Ovary (tissue), 9 donors: ENCODE data around the gene RYR2. TPM values are rescaled to one million over a fixed set of nuclear protein-coding genes. Genes with fewer than 3 reads are reported as not detected.

Experiments used
- DNase-seq, 5 donors: peaks; one replicate each; pipeline ENCODE4 v3.0.0-alpha.2; 2019 to 2020
- H3K27ac ChIP-seq, 2 donors: fragments of 200-600 bp; one replicate each; pipeline versions ENCODE4 v1.5.1 to v1.8.0; 2019 to 2022
- H3K27me3 ChIP-seq: fragments of 200-600 bp; one replicate; pipeline ENCODE4 v1.8.0; 2022
- H3K36me3 ChIP-seq: fragments of 200-600 bp; sonication (generic); one replicate; pipeline ENCODE4 v1.5.1; 2019
- H3K4me1 ChIP-seq: one replicate; pipeline ENCODE4 v1.8.1; 2013; ENCODE audit warnings: mild to moderate bottlenecking, moderate library complexity; ENCODE audit not compliant: insufficient read depth
- H3K4me3 ChIP-seq: fragments of 200-600 bp; sonication (generic); one replicate; pipeline ENCODE4 v1.5.1; 2017
- H3K9me3 ChIP-seq, 2 donors: fragments of 200-600 bp in 1 of 2; sonication (generic) in 1 of 2; one replicate each; pipeline versions ENCODE4 v1.5.1 to v1.8.1; 2013 to 2019; ENCODE audit warnings: mild to moderate bottlenecking in 1 of 2, moderate library complexity in 1 of 2
- EP300 ChIP-seq: sonication (generic); formaldehyde crosslinking; IDR thresholded peaks from one replicate; pipeline ENCODE4 v1.6.1; 2017; ENCODE audit warnings: antibody characterized with exemption
- POLR2A ChIP-seq: fragments of 450-650 bp; IDR thresholded peaks from one replicate; pipeline ENCODE4 v1.6.1; 2017; ENCODE audit warnings: antibody characterized with exemption, mild to moderate bottlenecking, moderate library complexity
- WGBS, 3 donors: extraction: QIAGEN DNeasy Blood & Tissue Kit in 1 of 3; methylation state at CpG; one replicate each; pipeline versions ENCODE4 v1.1.5 to v1.1.7; 2013 to 2017; 5-methylcytosine and 5-hydroxymethylcytosine counted together
- intact Hi-C, 4 donors: fragments of 100-400 bp; cut with DNase I; formaldehyde crosslinking; loops; one replicate each; pipeline versions ENCODE4 v1.11.0 to v1.15.1; 2022 to 2023
- polyA plus RNA-seq, 2 donors: library from polyadenylated mRNA; stranded (reverse); fragments of 200-250 nt in 1 of 2; fragments of 350-450 nt in 1 of 2; fragmentation: Illumina TruSeq in 1 of 2; extraction: RNeasy Lipid Tissue Mini Kit (QIAGEN cat#74804) in 1 of 2; gene quantifications; one replicate each; pipeline ENCODE4 v1.2.3, GENCODE V29; 2013 to 2014
- total RNA-seq, 7 donors: library from RNA; depleted of rRNA in 2 of 7; stranded (reverse); fragments of >200 nt in 2 of 7; fragmentation: NEBNext Ultra II Directional in 3 of 7; extraction: Animal tissue kit (Norgen Biotek cat#: 25700) in 3 of 7; gene quantifications; one replicate each; pipeline versions ENCODE4 v1.1.0 to v1.2.4, GENCODE V29; 2016 to 2023
- TF ChIP-seq, protein P1 (sequence below), 3 donors: fragments of 450-650 bp in 2 of 3; fragments of 200-600 bp in 1 of 3; IDR thresholded peaks; one replicate each; pipeline versions ENCODE4 v1.5.1 to v1.8.0; 2016 to 2022; ENCODE audit warnings: antibody characterized with exemption in 3 of 3, mild to moderate bottlenecking in 1 of 3
- donor health status: DM: no; HTN: no; CAD: no; lungs with moderate emphysema.
- donor health status: DM: no; HTN: no; CAD: no.
- donor health status: Bipolar disorder and iron deficiency.
- donor health status: DM: yes; HTN: yes; CAD: no.
- donor health status: DM: no; HTN: no; CAD: no.
- donor health status: DM: yes; HTN: yes; CAD: no.

Gene RYR2
- total and polyA plus RNA-seq, 9 donors, result 3.0 to 13.8 (median 5.4) TPM

- H3K27me3 ChIP-seq, result no peaks in the 10 kb centered on the region
Observed at GRCh38 chr1:237664348-237664747, 622.4 kb downstream of the RYR2 start.

DNA sequence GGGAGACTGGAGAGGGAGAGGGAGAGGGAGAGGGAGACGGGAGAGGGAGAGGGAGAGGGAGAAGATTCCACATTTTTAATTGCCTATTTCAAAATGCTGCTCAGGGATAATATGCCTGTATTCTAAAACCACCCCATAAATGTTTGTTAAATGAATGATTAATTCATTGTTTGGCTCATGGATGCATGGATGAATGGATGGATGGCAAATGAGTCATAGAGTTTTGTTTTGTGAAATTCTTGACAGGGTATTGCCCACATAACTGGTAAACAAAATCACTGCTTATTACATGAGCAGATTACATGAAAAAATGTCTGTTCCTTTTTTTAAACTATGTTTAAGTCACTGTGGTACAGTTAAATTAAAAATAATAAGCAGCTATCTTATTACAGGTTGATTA lies 628.3 kb downstream of the RYR2 start:
- intact Hi-C loops, result no loop called here
- DNase-seq, result no peak

More at GRCh38 chr1:237664348-237664747, 622.4 kb downstream of the RYR2 start:
- Histone ChIP-seq H3K9me3 (no peaks in the 10 kb centered on the region), H3K4me1 (no peaks in the 10 kb centered on the region), H3K4me3 (no peak overlapping the region), H3K36me3 (no peaks in the 10 kb centered on the region), H3K27ac (no peak overlapping the region)
- intact Hi-C loops, result no loop called here
- 95 to 96% (median 95%) methylated on average over 5 of the region's 5 CpGs for WGBS, 3 donors
- no peak for TF ChIP-seq EP300
- no peak for TF ChIP-seq POLR2A
- TF ChIP-seq, protein P1, sequence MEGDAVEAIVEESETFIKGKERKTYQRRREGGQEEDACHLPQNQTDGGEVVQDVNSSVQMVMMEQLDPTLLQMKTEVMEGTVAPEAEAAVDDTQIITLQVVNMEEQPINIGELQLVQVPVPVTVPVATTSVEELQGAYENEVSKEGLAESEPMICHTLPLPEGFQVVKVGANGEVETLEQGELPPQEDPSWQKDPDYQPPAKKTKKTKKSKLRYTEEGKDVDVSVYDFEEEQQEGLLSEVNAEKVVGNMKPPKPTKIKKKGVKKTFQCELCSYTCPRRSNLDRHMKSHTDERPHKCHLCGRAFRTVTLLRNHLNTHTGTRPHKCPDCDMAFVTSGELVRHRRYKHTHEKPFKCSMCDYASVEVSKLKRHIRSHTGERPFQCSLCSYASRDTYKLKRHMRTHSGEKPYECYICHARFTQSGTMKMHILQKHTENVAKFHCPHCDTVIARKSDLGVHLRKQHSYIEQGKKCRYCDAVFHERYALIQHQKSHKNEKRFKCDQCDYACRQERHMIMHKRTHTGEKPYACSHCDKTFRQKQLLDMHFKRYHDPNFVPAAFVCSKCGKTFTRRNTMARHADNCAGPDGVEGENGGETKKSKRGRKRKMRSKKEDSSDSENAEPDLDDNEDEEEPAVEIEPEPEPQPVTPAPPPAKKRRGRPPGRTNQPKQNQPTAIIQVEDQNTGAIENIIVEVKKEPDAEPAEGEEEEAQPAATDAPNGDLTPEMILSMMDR (IDR thresholded peaks at IDR 0.05), result no peak
- no peak for DNase-seq

GRCh38 chr1:237671262-237671661 lies 629.3 kb downstream of the RYR2 start:
- H3K27me3 ChIP-seq, result no peaks in the 10 kb centered on the region
- no peaks in the 10 kb centered on the region for H3K9me3 ChIP-seq
- TF ChIP-seq, protein P1 (IDR thresholded peaks at IDR 0.05), result no peak
- TF ChIP-seq EP300 (no peak), POLR2A (no peak)
- 27 to 32% (median 28%) methylated on average over 4 of the region's 4 CpGs for WGBS, 3 donors
- intact Hi-C loops, result no loop called here
- no peak for DNase-seq
- no peak overlapping the region for H3K4me3 ChIP-seq
- no peak overlapping the region for H3K27ac ChIP-seq
- H3K36me3 ChIP-seq, result no peaks in the 10 kb centered on the region
- H3K4me1 ChIP-seq, result no peaks in the 10 kb centered on the region

More for the DNA sequence above, 628.3 kb downstream of the RYR2 start:
- Histone ChIP-seq H3K9me3 (no peaks in the 10 kb centered on the region), H3K36me3 (no peaks in the 10 kb centered on the region), H3K27me3 (no peaks in the 10 kb centered on the region), H3K4me3 (no peak overlapping the region), H3K27ac (no peak overlapping the region), H3K4me1 (no peaks in the 10 kb centered on the region)
- TF ChIP-seq, protein P1 (IDR thresholded peaks at IDR 0.05), result no peak
- no peak for TF ChIP-seq POLR2A
- no peak for TF ChIP-seq EP300
- WGBS, 3 donors, result 50 to 82% (median 81%) methylated on average over 1 of the region's 1 CpG

DNA sequence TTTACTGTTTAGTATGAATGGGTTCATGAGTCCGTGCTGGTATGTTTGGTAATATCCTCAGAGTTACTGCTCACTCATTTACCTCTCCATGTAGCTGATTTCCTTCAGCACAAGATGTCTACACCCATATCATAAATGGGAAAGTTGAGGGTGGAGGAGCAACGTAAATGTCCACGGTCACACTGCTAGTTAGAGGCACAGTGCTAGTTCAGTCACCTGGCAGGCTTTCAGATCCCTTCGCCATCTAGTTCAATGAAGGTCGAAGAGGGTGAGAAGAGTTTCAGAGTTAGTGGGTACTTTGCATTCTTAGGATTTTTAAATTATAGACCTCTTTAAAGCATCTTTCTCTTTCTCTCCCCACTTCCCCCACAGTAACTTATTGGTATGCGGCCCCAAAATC lies 630.0 kb downstream of the RYR2 start:
- Histone ChIP-seq H3K27ac (no peak overlapping the region), H3K9me3 (no peaks in the 10 kb centered on the region), H3K4me1 (no peaks in the 10 kb centered on the region), H3K27me3 (no peaks in the 10 kb centered on the region), H3K36me3 (no peaks in the 10 kb centered on the region), H3K4me3 (no peak overlapping the region)
- no peak for DNase-seq
- TF ChIP-seq, protein P1 (IDR thresholded peaks at IDR 0.05), result no peak
- no peak for TF ChIP-seq EP300
- TF ChIP-seq POLR2A, result no peak
- intact Hi-C loops, result no loop called here
- 84 to 93% (median 92%) methylated on average over 6 of the region's 6 CpGs for WGBS, 3 donors
